CD4-positive, alpha-beta T cell treated with Interleukin-6 for 4 hours (primary cell): ENCODE measurements around the gene DCPS.
"Not testable (repeated sequence)": the region's sequence is repeated elsewhere in the genome, so short reads cannot be mapped to it uniquely, and the experiment has no call there.

ENCODE experiments used
- DNase-seq: peaks from one replicate; pipeline ENCODE4 v3.0.0-alpha.2; 2020; ENCODE audit warnings: mixed read lengths

The DCPS gene

GRCh38 chr11:126362879-126363655 lies 59.2 kb downstream of the DCPS start:
- DNase-seq = no peak

GRCh38 chr11:126363706-126364248 lies 59.9 kb downstream of the DCPS start:
- DNase-seq = no peak

- DNase-seq = not testable (repeated sequence)
Measured at GRCh38 chr11:126364735-126365134, 60.9 kb downstream of the DCPS start.

- DNase-seq = not testable (repeated sequence)
Measured at GRCh38 chr11:126365508-126365907, 61.6 kb downstream of the DCPS start.

- DNase-seq = no peak
Measured at GRCh38 chr11:126366064-126366822, 62.4 kb downstream of the DCPS start.

GRCh38 chr11:126366823-126367654 lies 63.2 kb downstream of the DCPS start:
- not testable (repeated sequence) for DNase-seq

- DNase-seq = not testable (repeated sequence)
Measured at GRCh38 chr11:126367806-126368205, 63.9 kb downstream of the DCPS start.

- not testable (repeated sequence) for DNase-seq
Measured at GRCh38 chr11:126368336-126369119, 64.7 kb downstream of the DCPS start.

GRCh38 chr11:126370016-126370415 lies 66.2 kb downstream of the DCPS start:
- DNase-seq = no peak

GRCh38 chr11:126371595-126371994 lies 67.7 kb downstream of the DCPS start:
- DNase-seq = no peak

- not testable (repeated sequence) for DNase-seq
Measured at GRCh38 chr11:126373389-126374066, 69.7 kb downstream of the DCPS start.

- DNase-seq = not testable (repeated sequence)
Measured at GRCh38 chr11:126374562-126375300, 70.9 kb downstream of the DCPS start.

GRCh38 chr11:126375726-126376125 lies 71.9 kb downstream of the DCPS start:
- no peak for DNase-seq

- DNase-seq = no peak
Measured at GRCh38 chr11:126378763-126379162, 74.9 kb downstream of the DCPS start.

GRCh38 chr11:126380909-126381308 lies 77.0 kb downstream of the DCPS start:
- no peak for DNase-seq

GRCh38 chr11:126381960-126382359 lies 78.1 kb downstream of the DCPS start:
- not testable (repeated sequence) for DNase-seq

- not testable (repeated sequence) for DNase-seq
Measured at GRCh38 chr11:126382641-126383040, 78.8 kb downstream of the DCPS start.

- DNase-seq = no peak
Measured at GRCh38 chr11:126383339-126384335, 79.8 kb downstream of the DCPS start.

- DNase-seq = no peak
Measured at GRCh38 chr11:126384449-126385070, 80.7 kb downstream of the DCPS start.
